Keratinocyte (primary cell): ENCODE measurements around the gene ADAMTS9. TPM values are rescaled to one million over a fixed set of nuclear protein-coding genes. Genes with fewer than 3 reads are reported as not detected.

Experiments
- DNase-seq: peaks from one replicate; pipeline ENCODE4 v3.0.0-alpha.2; 2011; ENCODE audit warnings: low read depth, missing footprints, low spot score
- FAIRE-seq: peaks from 2 replicates; lab custom pipeline; 2011; peaks lifted over from hg19 to GRCh38; lab: Jason Lieb, UNC
- H2AFZ ChIP-seq: 2 replicates; pipeline ENCODE4 v1.6.0; 2012; ENCODE audit warnings: low read length, control low read depth, inconsistent platforms; ENCODE audit not compliant: control insufficient read depth
- H3K27ac ChIP-seq: 2 replicates; pipeline ENCODE4 v1.5.1; 2011; ENCODE audit warnings: low read length; ENCODE audit not compliant: control insufficient read depth, insufficient read depth
- H3K27me3 ChIP-seq: 3 replicates; pipeline ENCODE4 v1.6.0; 2011; ENCODE audit warnings: low read length; ENCODE audit not compliant: control insufficient read depth, insufficient read depth; ENCODE audit errors: extremely low read depth
- H3K36me3 ChIP-seq, 2 experiments: 2 replicates in 1 of 2; 3 replicates in 1 of 2; pipeline ENCODE4 v1.5.1; 2011; ENCODE audit warnings: low read length in 2 of 2, mild to moderate bottlenecking in 1 of 2; ENCODE audit not compliant: control insufficient read depth in 2 of 2, insufficient read depth in 2 of 2; ENCODE audit errors: extremely low read depth in 1 of 2
- H3K4me1 ChIP-seq: 3 replicates; pipeline ENCODE4 v1.5.1; 2011; ENCODE audit warnings: low read length; ENCODE audit not compliant: control insufficient read depth, insufficient read depth; ENCODE audit errors: extremely low read depth
- H3K4me2 ChIP-seq: 3 replicates; pipeline ENCODE4 v1.6.0; 2011; ENCODE audit warnings: low read depth, low read length; ENCODE audit not compliant: control insufficient read depth, insufficient read depth; ENCODE audit errors: extremely low read depth
- H3K4me3 ChIP-seq, 3 experiments: fragments of 200-600 bp in 1 of 3; sonication (generic) in 1 of 3; 2 replicates in 2 of 3; 3 replicates in 1 of 3; pipeline ENCODE4 v1.5.1; 2011 to 2016; ENCODE audit warnings: low read length in 3 of 3, mild to moderate bottlenecking in 3 of 3, control low read depth in 2 of 3, inconsistent platforms in 1 of 3, low read depth in 1 of 3, mixed read lengths in 1 of 3, mixed run types in 1 of 3, moderate library complexity in 1 of 3; ENCODE audit not compliant: control insufficient read depth in 2 of 3, insufficient read depth in 2 of 3; ENCODE audit errors: extremely low read depth in 1 of 3
- H3K79me2 ChIP-seq: 2 replicates; pipeline ENCODE4 v1.6.0; 2012; ENCODE audit warnings: low read length; ENCODE audit not compliant: control insufficient read depth, insufficient read depth
- H3K9ac ChIP-seq: 3 replicates; pipeline ENCODE4 v1.6.0; 2011; ENCODE audit warnings: low read length; ENCODE audit not compliant: control insufficient read depth, insufficient read depth; ENCODE audit errors: extremely low read depth
- H3K9me1 ChIP-seq: 3 replicates; pipeline ENCODE4 v1.6.0; 2011; ENCODE audit warnings: low read length; ENCODE audit not compliant: control insufficient read depth, insufficient read depth; ENCODE audit errors: extremely low read depth
- H3K9me3 ChIP-seq: 2 replicates; pipeline ENCODE4 v1.5.1; 2012; ENCODE audit warnings: low read depth, low read length; ENCODE audit not compliant: control insufficient read depth
- H4K20me1 ChIP-seq: 3 replicates; pipeline ENCODE4 v1.6.0; 2011; ENCODE audit warnings: low read length; ENCODE audit not compliant: control insufficient read depth, insufficient read depth; ENCODE audit errors: extremely low read depth
- EZH2 ChIP-seq: IDR thresholded peaks from one replicate; pipeline ENCODE4 v1.6.1; 2012; ENCODE audit warnings: inconsistent platforms, mild to moderate bottlenecking, low read length, moderate library complexity
- dilution Hi-C: fragments of 300-500 bp; cut with MboI; formaldehyde crosslinking; loops from one replicate; pipeline ENCODE4 v1.7.0; 2020; ENCODE audit warnings: low sequenced_read_pairs; ENCODE audit not compliant: extremely low pct_ligation_motif_present
- polyA plus RNA-seq, 5 experiments: library from polyadenylated mRNA; depleted of rRNA in 3 of 5; stranded (reverse) in 3 of 5; stranded (forward) in 1 of 5; unstranded in 1 of 5; fragments of >200 nt; gene quantifications; 1 replicate in 1 of 5; 2 replicates in 3 of 5; 3 replicates in 1 of 5; pipeline versions ENCODE4 v1.2.1 to v1.2.3, GENCODE V29; 2011 to 2012; ENCODE audit warnings: missing spikeins in 2 of 5, low read depth in 1 of 5, low replicate concordance in 1 of 5
- TF ChIP-seq, protein P1 (sequence below), 3 experiments: IDR thresholded peaks in 1 of 3; conservative IDR thresholded peaks in 1 of 3; optimal IDR thresholded peaks in 1 of 3; 2 replicates in 2 of 3; 3 replicates in 1 of 3; pipeline versions ENCODE3 to v1.5.1; 2011; ENCODE audit warnings: low read length in 3 of 3, mild to moderate bottlenecking in 3 of 3, moderate library complexity in 2 of 3, control low read depth in 1 of 3, inconsistent platforms in 1 of 3; ENCODE audit not compliant: insufficient read depth in 2 of 3; ENCODE audit errors: extremely low read depth in 1 of 3

ADAMTS9 gene
- polyA plus RNA-seq, 1 donor (not counting 4 experiments of a cell fraction or from before 2014, with no cell fraction given): 0.43 TPM

DNA sequence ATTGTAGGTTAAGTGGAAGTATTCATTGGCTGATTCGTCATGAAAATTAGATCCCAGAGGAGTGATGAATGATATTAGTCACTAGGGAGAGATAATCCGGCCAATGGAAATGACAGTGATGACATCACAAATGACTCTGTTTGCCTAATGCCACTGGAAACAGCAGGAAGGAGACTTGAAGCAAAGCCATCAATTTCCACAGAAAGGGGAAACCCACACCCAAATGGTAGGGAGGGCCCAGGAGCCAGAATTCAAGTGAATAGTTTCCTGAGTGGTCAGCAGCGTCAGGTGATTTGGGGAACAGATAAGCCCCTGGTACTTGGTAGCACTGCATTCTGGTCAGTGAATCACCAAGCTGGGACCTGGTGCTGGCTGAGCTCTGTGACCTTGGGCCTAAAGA lies 3.3 kb upstream of the ADAMTS9 start:
- Histone ChIP-seq H3K9me3 (no peaks in the 10 kb centered on the region), H3K9me1 (no peaks in the 10 kb centered on the region), H2AFZ (no peak overlapping the region), H3K79me2 (no peaks in the 10 kb centered on the region), H3K9ac (no peak overlapping the region), H3K36me3 (no peaks in the 10 kb centered on the region), H3K4me3 (no peak overlapping the region), H3K4me1 (peaks cover 11% of the 10 kb centered on the region), H3K27ac (no peak overlapping the region), H3K4me2 (no peak overlapping the region), H4K20me1 (no peaks in the 10 kb centered on the region), H3K27me3 (peaks cover 9% of the 10 kb centered on the region)
- TF ChIP-seq EZH2: no peak
- TF ChIP-seq, protein P1, sequence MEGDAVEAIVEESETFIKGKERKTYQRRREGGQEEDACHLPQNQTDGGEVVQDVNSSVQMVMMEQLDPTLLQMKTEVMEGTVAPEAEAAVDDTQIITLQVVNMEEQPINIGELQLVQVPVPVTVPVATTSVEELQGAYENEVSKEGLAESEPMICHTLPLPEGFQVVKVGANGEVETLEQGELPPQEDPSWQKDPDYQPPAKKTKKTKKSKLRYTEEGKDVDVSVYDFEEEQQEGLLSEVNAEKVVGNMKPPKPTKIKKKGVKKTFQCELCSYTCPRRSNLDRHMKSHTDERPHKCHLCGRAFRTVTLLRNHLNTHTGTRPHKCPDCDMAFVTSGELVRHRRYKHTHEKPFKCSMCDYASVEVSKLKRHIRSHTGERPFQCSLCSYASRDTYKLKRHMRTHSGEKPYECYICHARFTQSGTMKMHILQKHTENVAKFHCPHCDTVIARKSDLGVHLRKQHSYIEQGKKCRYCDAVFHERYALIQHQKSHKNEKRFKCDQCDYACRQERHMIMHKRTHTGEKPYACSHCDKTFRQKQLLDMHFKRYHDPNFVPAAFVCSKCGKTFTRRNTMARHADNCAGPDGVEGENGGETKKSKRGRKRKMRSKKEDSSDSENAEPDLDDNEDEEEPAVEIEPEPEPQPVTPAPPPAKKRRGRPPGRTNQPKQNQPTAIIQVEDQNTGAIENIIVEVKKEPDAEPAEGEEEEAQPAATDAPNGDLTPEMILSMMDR (optimal IDR thresholded peaks at IDR 0.05 in 1 of 3, IDR thresholded peaks at IDR 0.05 in 1 of 3, conservative IDR thresholded peaks at IDR 0.05 in 1 of 3; ENCODE audit: extremely low read depth in 1 of 3, insufficient read depth in 2 of 3, low read length in 3 of 3): no peak
- dilution Hi-C loops: no loop called here
- no peak for FAIRE-seq
- DNase-seq: no peak

DNA sequence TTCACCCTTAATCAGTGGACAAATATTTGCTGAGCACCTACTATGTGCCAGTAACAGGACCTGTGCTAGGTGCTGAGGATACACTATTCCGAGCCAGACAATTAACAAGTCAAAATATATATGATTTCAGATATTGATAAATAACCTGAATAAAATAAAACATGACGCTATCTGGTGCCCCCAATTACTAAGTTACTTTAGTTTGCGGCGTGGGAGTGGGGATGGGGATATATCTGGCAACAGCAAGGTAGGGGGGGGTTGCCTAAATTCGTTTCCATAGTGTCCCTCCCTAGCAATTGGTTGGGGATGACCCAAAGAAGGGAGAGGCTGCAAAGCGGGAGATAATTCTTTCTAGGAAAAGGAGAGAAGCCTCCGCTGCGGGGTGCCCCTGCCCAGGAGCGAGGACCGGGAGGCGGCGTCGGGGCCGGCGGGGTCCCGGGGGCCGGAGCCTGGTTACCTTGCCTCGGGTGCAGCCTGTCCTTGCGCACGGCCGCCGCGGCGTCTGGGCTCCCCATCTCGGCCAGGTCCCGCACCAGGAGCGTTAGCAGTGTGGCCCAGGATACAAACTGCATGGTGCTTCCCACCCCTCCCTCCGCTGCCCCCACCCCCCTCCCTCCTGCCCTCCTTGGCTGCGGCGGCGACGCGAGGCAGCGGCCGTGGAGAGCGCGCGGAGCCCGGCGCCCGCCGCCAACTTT lies 567 bp downstream of the ADAMTS9 start:
- no peak for DNase-seq
- no peaks in the 10 kb centered on the region for H3K9me3 ChIP-seq
- H2AFZ ChIP-seq: no peak overlapping the region
- H3K4me2 ChIP-seq: peak overlapping the region; percentile 97
- peaks cover 19% of the 10 kb centered on the region for H3K4me1 ChIP-seq
- no peaks in the 10 kb centered on the region for H3K79me2 ChIP-seq
- no peaks in the 10 kb centered on the region for H3K9me1 ChIP-seq
- TF ChIP-seq EZH2: peak; percentile 1
- TF ChIP-seq, protein P1 (optimal IDR thresholded peaks at IDR 0.05 in 1 of 3, IDR thresholded peaks at IDR 0.05 in 1 of 3, conservative IDR thresholded peaks at IDR 0.05 in 1 of 3; ENCODE audit: extremely low read depth in 1 of 3, insufficient read depth in 2 of 3, low read length in 3 of 3): no peak
- H3K27me3 ChIP-seq: peaks cover 18% of the 10 kb centered on the region
- no peak overlapping the region for H3K9ac ChIP-seq
- no peaks in the 10 kb centered on the region for H3K36me3 ChIP-seq
- no peak overlapping the region for H3K27ac ChIP-seq
- no peaks in the 10 kb centered on the region for H4K20me1 ChIP-seq
- dilution Hi-C loops: no loop called here
- peak overlapping the region; percentile 42 to 83 (median 81) for H3K4me3 ChIP-seq
- FAIRE-seq: no peak
